ENCODE results near the gene TRIML2. TPM values are rescaled to one million over a fixed set of nuclear protein-coding genes. Genes with fewer than 3 reads are reported as not detected.

TRIML2 gene
- total RNA-seq, result under 1 TPM in 1 of 3 donors, not detected in 2; 0.38 TPM

- no peak within 1 kb of the TSS for H3K4me3 Mint-ChIP-seq
- no peak for ATAC-seq
- H3K36me3 Mint-ChIP-seq (ENCODE audit: insufficient read depth), result peaks cover 2% of the 10 kb centered on the region
- no peak for DNase-seq
- no peaks in the 10 kb centered on the region for H3K4me1 Mint-ChIP-seq (ENCODE audit: low read depth)
- H3K9me3 Mint-ChIP-seq, result peaks cover 8% of the 10 kb centered on the region
- H3K27me3 Mint-ChIP-seq (ENCODE audit: low read depth), result no peaks in the 10 kb centered on the region
Observed at GRCh38 chr4:188109157-188109755, at the start of gene TRIML2. Gene TRIML2 (minus strand): TSS chr4:188109603. CDS start chr4:188105368, 4,235 bp downstream.

GRCh38 chr4:188158336-188158735 lies 48.9 kb upstream of the TRIML2 start:
- ATAC-seq, result no peak
- no peaks in the 10 kb centered on the region for H3K36me3 Mint-ChIP-seq (ENCODE audit: insufficient read depth)

GRCh38 chr4:188154668-188155405 lies 45.4 kb upstream of the TRIML2 start:
- H3K4me3 Mint-ChIP-seq, result no peak overlapping the region
- no peaks in the 10 kb centered on the region for H3K4me1 Mint-ChIP-seq (ENCODE audit: low read depth)
- DNase-seq (no peak), ATAC-seq (no peak)
- H3K36me3 Mint-ChIP-seq (ENCODE audit: insufficient read depth), result no peaks in the 10 kb centered on the region
- H3K9me3 Mint-ChIP-seq, result peaks cover 10% of the 10 kb centered on the region
- H3K27me3 Mint-ChIP-seq (ENCODE audit: low read depth), result no peaks in the 10 kb centered on the region

More at GRCh38 chr4:188158336-188158735, 48.9 kb upstream of the TRIML2 start:
- Mint-ChIP-seq H3K4me1 (ENCODE audit: low read depth) (no peaks in the 10 kb centered on the region), H3K9me3 (peaks cover 10% of the 10 kb centered on the region), H3K4me3 (no peak overlapping the region), H3K27me3 (ENCODE audit: low read depth) (no peaks in the 10 kb centered on the region)
- no peak for DNase-seq

GRCh38 chr4:188147776-188148175 lies 38.4 kb upstream of the TRIML2 start:
- ATAC-seq, result no peak
- no peaks in the 10 kb centered on the region for H3K27me3 Mint-ChIP-seq (ENCODE audit: low read depth)
- no peak for DNase-seq
- H3K36me3 Mint-ChIP-seq (ENCODE audit: insufficient read depth), result no peaks in the 10 kb centered on the region
- peaks cover 4% of the 10 kb centered on the region for H3K9me3 Mint-ChIP-seq
- no peak overlapping the region for H3K4me3 Mint-ChIP-seq
- H3K4me1 Mint-ChIP-seq (ENCODE audit: low read depth), result no peaks in the 10 kb centered on the region

GRCh38 chr4:188147176-188147575 lies 37.8 kb upstream of the TRIML2 start:
- H3K9me3 Mint-ChIP-seq, result peaks cover 4% of the 10 kb centered on the region
- no peak for ATAC-seq
- H3K4me3 Mint-ChIP-seq, result no peak overlapping the region
- DNase-seq, result no peak
- no peaks in the 10 kb centered on the region for H3K27me3 Mint-ChIP-seq (ENCODE audit: low read depth)
- no peaks in the 10 kb centered on the region for H3K4me1 Mint-ChIP-seq (ENCODE audit: low read depth)
- H3K36me3 Mint-ChIP-seq (ENCODE audit: insufficient read depth), result no peaks in the 10 kb centered on the region

- Mint-ChIP-seq H3K36me3 (ENCODE audit: insufficient read depth) (no peaks in the 10 kb centered on the region), H3K4me3 (no peak overlapping the region), H3K27me3 (ENCODE audit: low read depth) (no peaks in the 10 kb centered on the region), H3K4me1 (ENCODE audit: low read depth) (no peaks in the 10 kb centered on the region), H3K9me3 (peaks cover 4% of the 10 kb centered on the region)
- ATAC-seq (no peak), DNase-seq (no peak)
Observed at GRCh38 chr4:188146618-188147017, 37.2 kb upstream of the TRIML2 start.

- ATAC-seq, result no peak
- no peaks in the 10 kb centered on the region for H3K27me3 Mint-ChIP-seq (ENCODE audit: low read depth)
- H3K9me3 Mint-ChIP-seq, result peaks cover 4% of the 10 kb centered on the region
- no peak for DNase-seq
- H3K4me1 Mint-ChIP-seq (ENCODE audit: low read depth), result no peaks in the 10 kb centered on the region
- no peaks in the 10 kb centered on the region for H3K36me3 Mint-ChIP-seq (ENCODE audit: insufficient read depth)
- no peak overlapping the region for H3K4me3 Mint-ChIP-seq
Observed at GRCh38 chr4:188145601-188146000, 36.2 kb upstream of the TRIML2 start.

- ATAC-seq (no peak), DNase-seq (no peak)
- H3K4me3 Mint-ChIP-seq, result no peak overlapping the region
- no peaks in the 10 kb centered on the region for H3K4me1 Mint-ChIP-seq (ENCODE audit: low read depth)
- no peaks in the 10 kb centered on the region for H3K36me3 Mint-ChIP-seq (ENCODE audit: insufficient read depth)
- peaks cover 4% of the 10 kb centered on the region for H3K9me3 Mint-ChIP-seq
- no peaks in the 10 kb centered on the region for H3K27me3 Mint-ChIP-seq (ENCODE audit: low read depth)
Observed at GRCh38 chr4:188143731-188144130, 34.3 kb upstream of the TRIML2 start.

GRCh38 chr4:188139671-188140070 lies 30.3 kb upstream of the TRIML2 start:
- DNase-seq (no peak), ATAC-seq (no peak)
- no peaks in the 10 kb centered on the region for H3K36me3 Mint-ChIP-seq (ENCODE audit: insufficient read depth)
- peaks cover 2% of the 10 kb centered on the region for H3K9me3 Mint-ChIP-seq
- no peak overlapping the region for H3K4me3 Mint-ChIP-seq
- H3K27me3 Mint-ChIP-seq (ENCODE audit: low read depth), result no peaks in the 10 kb centered on the region
- H3K4me1 Mint-ChIP-seq (ENCODE audit: low read depth), result no peaks in the 10 kb centered on the region

GRCh38 chr4:188139141-188139540 lies 29.7 kb upstream of the TRIML2 start, which contains the start of gene TRIML1:
Gene TRIML1 (plus strand): TSS chr4:188139441. CDS start chr4:188139559, 118 bp downstream.
- Mint-ChIP-seq H3K4me1 (ENCODE audit: low read depth) (no peaks in the 10 kb centered on the region), H3K36me3 (ENCODE audit: insufficient read depth) (no peaks in the 10 kb centered on the region), H3K9me3 (no peaks in the 10 kb centered on the region), H3K4me3 (no peak within 1 kb of the TSS), H3K27me3 (ENCODE audit: low read depth) (no peaks in the 10 kb centered on the region)
- ATAC-seq (no peak), DNase-seq (no peak)

- ATAC-seq (no peak), DNase-seq (no peak)
- Mint-ChIP-seq H3K9me3 (no peaks in the 10 kb centered on the region), H3K4me1 (ENCODE audit: low read depth) (no peaks in the 10 kb centered on the region), H3K36me3 (ENCODE audit: insufficient read depth) (no peaks in the 10 kb centered on the region), H3K4me3 (no peak overlapping the region), H3K27me3 (ENCODE audit: low read depth) (no peaks in the 10 kb centered on the region)
Observed at GRCh38 chr4:188138227-188138626, 28.8 kb upstream of the TRIML2 start.

GRCh38 chr4:188132232-188132631 lies 22.8 kb upstream of the TRIML2 start:
- Mint-ChIP-seq H3K36me3 (ENCODE audit: insufficient read depth) (no peaks in the 10 kb centered on the region), H3K4me3 (no peak overlapping the region), H3K9me3 (peaks cover 11% of the 10 kb centered on the region), H3K27me3 (ENCODE audit: low read depth) (no peaks in the 10 kb centered on the region), H3K4me1 (ENCODE audit: low read depth) (no peaks in the 10 kb centered on the region)
- DNase-seq (no peak), ATAC-seq (no peak)

- no peaks in the 10 kb centered on the region for H3K36me3 Mint-ChIP-seq (ENCODE audit: insufficient read depth)
- no peak overlapping the region for H3K4me3 Mint-ChIP-seq
- H3K9me3 Mint-ChIP-seq, result peaks cover 16% of the 10 kb centered on the region
- H3K27me3 Mint-ChIP-seq (ENCODE audit: low read depth), result no peaks in the 10 kb centered on the region
- no peak for ATAC-seq
- DNase-seq, result no peak
- H3K4me1 Mint-ChIP-seq (ENCODE audit: low read depth), result no peaks in the 10 kb centered on the region
Observed at GRCh38 chr4:188130355-188130754, 21.0 kb upstream of the TRIML2 start.

GRCh38 chr4:188127214-188127874 lies 17.9 kb upstream of the TRIML2 start:
- no peak overlapping the region for H3K4me3 Mint-ChIP-seq
- peak in 1 of 2 donors; percentile 40 for ATAC-seq

GRCh38 chr4:188121530-188121929 lies 12.1 kb upstream of the TRIML2 start:
- Mint-ChIP-seq H3K36me3 (ENCODE audit: insufficient read depth) (no peaks in the 10 kb centered on the region), H3K4me1 (ENCODE audit: low read depth) (no peaks in the 10 kb centered on the region), H3K9me3 (peaks cover 16% of the 10 kb centered on the region), H3K27me3 (ENCODE audit: low read depth) (no peaks in the 10 kb centered on the region), H3K4me3 (no peak overlapping the region)
- DNase-seq, result no peak
- ATAC-seq, result no peak

More at GRCh38 chr4:188127214-188127874, 17.9 kb upstream of the TRIML2 start:
- no peaks in the 10 kb centered on the region for H3K27me3 Mint-ChIP-seq (ENCODE audit: low read depth)
- H3K36me3 Mint-ChIP-seq (ENCODE audit: insufficient read depth), result no peaks in the 10 kb centered on the region
- peaks cover 19% of the 10 kb centered on the region for H3K9me3 Mint-ChIP-seq
- no peak for DNase-seq
- H3K4me1 Mint-ChIP-seq (ENCODE audit: low read depth), result no peaks in the 10 kb centered on the region

All from activated T-cell treated with anti-CD3 and anti-CD28 coated beads, Interleukin-2, amount 50 U/mL, for 4 hours (primary cell).